PFSK-1 (cell line): Measurements from ENCODE around the gene THSD7B.

Source experiments
- FOXP2 ChIP-seq: optimal IDR thresholded peaks from 2 replicates; pipeline ENCODE3; 2011; ENCODE audit warnings: borderline replicate concordance, control low read depth, inconsistent platforms; ENCODE audit not compliant: insufficient read depth; ENCODE audit errors: extremely low read length, extremely low read depth
- POLR2AphosphoS5 ChIP-seq: IDR thresholded peaks from 2 replicates; pipeline ENCODE4 v1.6.1; 2012; ENCODE audit warnings: low read depth, mild to moderate bottlenecking, control low read depth, low read length, moderate library complexity
- SIN3A ChIP-seq: IDR thresholded peaks from 2 replicates; pipeline ENCODE4 v1.6.1; 2012; ENCODE audit warnings: mild to moderate bottlenecking, low read length, moderate library complexity, borderline replicate concordance; ENCODE audit not compliant: insufficient read depth
- TAF1 ChIP-seq: IDR thresholded peaks from 2 replicates; pipeline ENCODE4 v1.6.1; 2012; ENCODE audit warnings: low read length, control low read depth, borderline replicate concordance; ENCODE audit not compliant: insufficient read depth
- TF ChIP-seq, protein P1 (sequence below), 2 experiments: IDR thresholded peaks; 2 replicates each; pipeline versions ENCODE4 v1.6.1 to v1.8.0; 2011 to 2012; ENCODE audit warnings: low read depth in 2 of 2, low read length in 2 of 2, control low read depth in 1 of 2, inconsistent platforms in 1 of 2, mild to moderate bottlenecking in 1 of 2, moderate library complexity in 1 of 2; ENCODE audit not compliant: insufficient read depth in 1 of 2

Gene THSD7B

DNA sequence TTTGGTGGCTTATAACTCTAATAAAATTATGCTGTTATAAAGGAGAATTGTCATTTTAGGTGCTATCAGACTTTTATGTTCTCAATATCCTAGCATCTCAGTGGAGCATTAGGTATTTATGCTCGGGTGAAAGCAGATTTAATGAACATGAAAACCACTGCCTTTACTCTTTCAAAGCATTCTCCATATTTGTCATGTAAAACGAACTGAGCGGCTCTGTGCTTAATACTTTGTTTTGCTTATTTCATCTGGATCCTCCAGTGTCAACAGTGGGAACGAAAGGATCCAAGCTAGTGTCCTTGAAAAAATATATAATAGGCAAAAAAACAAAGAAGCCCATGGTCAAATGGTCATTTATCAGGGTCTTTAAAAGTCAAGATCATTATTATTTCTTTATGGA, 53.5 kb downstream of the THSD7B start:
- TF ChIP-seq SIN3A (no peak), FOXP2 (no peak), POLR2AphosphoS5 (no peak), TAF1 (no peak)
- TF ChIP-seq, protein P1, sequence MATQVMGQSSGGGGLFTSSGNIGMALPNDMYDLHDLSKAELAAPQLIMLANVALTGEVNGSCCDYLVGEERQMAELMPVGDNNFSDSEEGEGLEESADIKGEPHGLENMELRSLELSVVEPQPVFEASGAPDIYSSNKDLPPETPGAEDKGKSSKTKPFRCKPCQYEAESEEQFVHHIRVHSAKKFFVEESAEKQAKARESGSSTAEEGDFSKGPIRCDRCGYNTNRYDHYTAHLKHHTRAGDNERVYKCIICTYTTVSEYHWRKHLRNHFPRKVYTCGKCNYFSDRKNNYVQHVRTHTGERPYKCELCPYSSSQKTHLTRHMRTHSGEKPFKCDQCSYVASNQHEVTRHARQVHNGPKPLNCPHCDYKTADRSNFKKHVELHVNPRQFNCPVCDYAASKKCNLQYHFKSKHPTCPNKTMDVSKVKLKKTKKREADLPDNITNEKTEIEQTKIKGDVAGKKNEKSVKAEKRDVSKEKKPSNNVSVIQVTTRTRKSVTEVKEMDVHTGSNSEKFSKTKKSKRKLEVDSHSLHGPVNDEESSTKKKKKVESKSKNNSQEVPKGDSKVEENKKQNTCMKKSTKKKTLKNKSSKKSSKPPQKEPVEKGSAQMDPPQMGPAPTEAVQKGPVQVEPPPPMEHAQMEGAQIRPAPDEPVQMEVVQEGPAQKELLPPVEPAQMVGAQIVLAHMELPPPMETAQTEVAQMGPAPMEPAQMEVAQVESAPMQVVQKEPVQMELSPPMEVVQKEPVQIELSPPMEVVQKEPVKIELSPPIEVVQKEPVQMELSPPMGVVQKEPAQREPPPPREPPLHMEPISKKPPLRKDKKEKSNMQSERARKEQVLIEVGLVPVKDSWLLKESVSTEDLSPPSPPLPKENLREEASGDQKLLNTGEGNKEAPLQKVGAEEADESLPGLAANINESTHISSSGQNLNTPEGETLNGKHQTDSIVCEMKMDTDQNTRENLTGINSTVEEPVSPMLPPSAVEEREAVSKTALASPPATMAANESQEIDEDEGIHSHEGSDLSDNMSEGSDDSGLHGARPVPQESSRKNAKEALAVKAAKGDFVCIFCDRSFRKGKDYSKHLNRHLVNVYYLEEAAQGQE (IDR thresholded peaks at IDR 0.05; ENCODE audit: insufficient read depth in 1 of 2, low read depth in 2 of 2, low read length in 2 of 2): no peak

DNA sequence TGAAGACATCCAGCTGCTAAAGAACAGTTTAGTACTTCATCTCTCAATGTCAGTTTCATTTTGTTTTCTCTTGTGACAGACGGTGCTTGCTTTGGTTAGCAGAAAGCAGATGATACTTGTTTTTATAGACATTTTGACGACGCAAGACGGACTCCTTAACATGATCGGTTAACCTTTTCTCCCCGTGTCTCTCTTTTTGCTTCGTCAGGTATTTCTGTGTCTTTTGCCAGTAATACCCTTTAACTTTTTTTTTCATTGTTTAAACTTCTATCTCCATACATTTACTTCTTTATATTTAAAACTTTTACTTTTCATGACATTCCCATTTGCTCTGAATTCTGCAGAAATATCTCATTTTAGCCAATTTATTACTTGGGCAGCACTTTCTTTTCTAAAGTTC, 57.9 kb downstream of the THSD7B start:
- TF ChIP-seq, protein P1 (IDR thresholded peaks at IDR 0.05; ENCODE audit: insufficient read depth in 1 of 2, low read depth in 2 of 2, low read length in 2 of 2): no peak
- TF ChIP-seq TAF1 (no peak), SIN3A (no peak), POLR2AphosphoS5 (no peak), FOXP2 (no peak)

DNA sequence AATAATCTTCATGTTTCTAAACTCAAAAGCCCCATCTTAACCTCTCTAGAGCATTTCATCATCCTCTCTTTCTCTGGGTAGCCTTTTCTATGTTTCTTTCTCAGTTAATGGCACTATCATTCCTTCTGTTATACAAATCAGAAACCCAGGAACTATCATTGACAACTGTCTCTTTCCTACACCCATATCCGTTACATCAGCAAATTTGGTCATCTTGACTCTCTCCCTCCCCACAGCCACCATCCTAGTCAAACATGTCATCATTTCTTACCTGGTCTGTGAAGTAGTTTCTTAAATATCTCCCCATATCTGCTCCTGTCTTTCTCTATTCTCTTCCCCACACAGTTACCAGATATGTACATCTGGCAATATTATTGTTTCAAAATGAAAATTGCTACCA, 62.8 kb downstream of the THSD7B start:
- TF ChIP-seq POLR2AphosphoS5 (no peak), FOXP2 (no peak), SIN3A (no peak), TAF1 (no peak)
- TF ChIP-seq, protein P1 (IDR thresholded peaks at IDR 0.05; ENCODE audit: insufficient read depth in 1 of 2, low read depth in 2 of 2, low read length in 2 of 2): no peak

DNA sequence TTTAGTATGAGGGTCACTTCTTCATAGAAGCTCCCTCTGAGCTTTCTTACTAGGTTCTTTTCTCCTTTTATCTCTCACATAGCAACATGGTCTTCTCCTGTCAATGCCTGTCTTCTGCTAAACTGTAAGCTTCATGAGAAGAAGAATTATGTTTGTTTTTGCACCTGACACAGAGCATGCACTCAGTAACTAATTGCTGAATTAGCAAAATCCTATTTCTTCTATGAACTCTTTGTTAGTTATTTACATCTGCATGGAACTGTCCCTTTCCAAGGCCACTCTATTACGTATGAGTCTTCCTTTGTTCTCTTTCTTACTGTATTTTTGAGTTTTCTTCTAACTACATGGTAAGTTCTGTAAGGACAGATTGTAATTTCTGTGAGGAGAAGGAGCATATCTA, 63.4 kb downstream of the THSD7B start:
- TF ChIP-seq POLR2AphosphoS5 (no peak), SIN3A (no peak), FOXP2 (no peak), TAF1 (no peak)
- TF ChIP-seq, protein P1 (IDR thresholded peaks at IDR 0.05; ENCODE audit: insufficient read depth in 1 of 2, low read depth in 2 of 2, low read length in 2 of 2): no peak

DNA sequence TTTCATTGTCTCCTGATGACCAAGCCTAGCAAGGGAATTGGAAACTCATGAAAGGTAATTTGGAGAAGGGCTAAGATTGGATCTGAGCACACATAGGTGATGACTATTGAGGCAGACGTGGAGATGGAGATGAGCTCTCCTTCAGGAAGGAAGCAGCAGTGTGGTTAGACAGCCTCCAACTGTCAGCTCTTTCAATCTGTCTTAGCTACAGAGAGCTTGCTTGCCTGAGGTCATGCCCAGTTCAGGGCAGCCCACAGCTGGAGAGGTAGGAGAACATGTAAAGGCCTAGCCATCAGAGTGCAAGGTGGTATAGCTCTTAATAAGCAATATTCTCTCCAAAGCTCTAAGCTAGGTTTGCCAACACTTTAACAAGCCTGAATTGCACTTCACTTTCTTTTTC, 79.2 kb downstream of the THSD7B start:
- TF ChIP-seq TAF1 (no peak), SIN3A (no peak), FOXP2 (no peak), POLR2AphosphoS5 (no peak)
- TF ChIP-seq, protein P1 (IDR thresholded peaks at IDR 0.05; ENCODE audit: insufficient read depth in 1 of 2, low read depth in 2 of 2, low read length in 2 of 2): no peak
